Nephron progenitor cell (in vitro differentiated cells): ENCODE results near the gene GTF3C4.
A peak's percentile ranks its signal among the peaks of the same experiment; 100 is the strongest.

Source experiments
- DNase-seq: peaks from one replicate; pipeline ENCODE4 v3.0.0; 2021
- H3K27ac Mint-ChIP-seq: 2 replicates; pipeline ENCODE4 v1.8.0; 2021; ENCODE audit warnings: mild to moderate bottlenecking, moderate library complexity, mixed read lengths
- H3K27me3 Mint-ChIP-seq: 2 replicates; pipeline ENCODE4 v1.8.0; 2021; ENCODE audit warnings: mild to moderate bottlenecking, low read depth, mixed read lengths; ENCODE audit not compliant: poor library complexity
- H3K36me3 Mint-ChIP-seq: 2 replicates; pipeline ENCODE4 v1.8.0; 2021; ENCODE audit warnings: low read depth, mixed read lengths
- H3K4me1 Mint-ChIP-seq: 2 replicates; pipeline ENCODE4 v1.8.0; 2021; ENCODE audit warnings: mixed read lengths
- H3K4me3 Mint-ChIP-seq: 2 replicates; pipeline ENCODE4 v1.8.0; 2021; ENCODE audit warnings: mild to moderate bottlenecking, moderate library complexity, mixed read lengths
- H3K9me3 Mint-ChIP-seq: 2 replicates; pipeline ENCODE4 v1.8.0; 2021; ENCODE audit warnings: mild to moderate bottlenecking, moderate library complexity, mixed read lengths
- CTCF ChIP-seq: fragments of 200-600 bp; sonication (generic); IDR thresholded peaks from 2 replicates; pipeline ENCODE4 v1.5.0; 2021; ENCODE audit warnings: antibody characterized with exemption

Gene GTF3C4

GRCh38 chr9:132673355-132673754, 3.1 kb downstream of the GTF3C4 start:
- H3K4me1 Mint-ChIP-seq, result peaks cover 29% of the 10 kb centered on the region
- H3K27me3 Mint-ChIP-seq, result no peaks in the 10 kb centered on the region
- H3K4me3 Mint-ChIP-seq, result peak overlapping the region; percentile 35
- peaks cover 13% of the 10 kb centered on the region for H3K9me3 Mint-ChIP-seq
- H3K27ac Mint-ChIP-seq, result no peak overlapping the region
- DNase-seq, result no peak
- no peak for TF ChIP-seq CTCF
- peaks cover 61% of the 10 kb centered on the region for H3K36me3 Mint-ChIP-seq

- Mint-ChIP-seq H3K27ac (no peak overlapping the region), H3K36me3 (peaks cover 71% of the 10 kb centered on the region), H3K4me3 (no peak overlapping the region), H3K4me1 (peaks cover 24% of the 10 kb centered on the region), H3K27me3 (no peaks in the 10 kb centered on the region), H3K9me3 (peaks cover 13% of the 10 kb centered on the region)
- no peak for TF ChIP-seq CTCF
- DNase-seq, result no peak
Observed at GRCh38 chr9:132674485-132674884, 4.2 kb downstream of the GTF3C4 start.

GRCh38 chr9:132677976-132678375, 7.7 kb downstream of the GTF3C4 start:
- no peak for TF ChIP-seq CTCF
- Mint-ChIP-seq H3K36me3 (peaks cover 89% of the 10 kb centered on the region), H3K4me1 (peaks cover 6% of the 10 kb centered on the region), H3K27me3 (no peaks in the 10 kb centered on the region), H3K9me3 (peaks cover 5% of the 10 kb centered on the region), H3K27ac (no peak overlapping the region), H3K4me3 (no peak overlapping the region)
- DNase-seq, result no peak

GRCh38 chr9:132679946-132680625, 9.8 kb downstream of the GTF3C4 start:
- Mint-ChIP-seq H3K36me3 (peaks cover 84% of the 10 kb centered on the region), H3K4me3 (no peak overlapping the region), H3K27me3 (no peaks in the 10 kb centered on the region), H3K4me1 (no peaks in the 10 kb centered on the region), H3K27ac (no peak overlapping the region), H3K9me3 (no peaks in the 10 kb centered on the region)
- no peak for DNase-seq
- no peak for TF ChIP-seq CTCF

- Mint-ChIP-seq H3K4me1 (no peaks in the 10 kb centered on the region), H3K27me3 (no peaks in the 10 kb centered on the region), H3K27ac (no peak overlapping the region), H3K9me3 (no peaks in the 10 kb centered on the region), H3K4me3 (no peak overlapping the region), H3K36me3 (peaks cover 86% of the 10 kb centered on the region)
- DNase-seq, result no peak
- TF ChIP-seq CTCF, result no peak
Observed at GRCh38 chr9:132681561-132681960, 11.3 kb downstream of the GTF3C4 start.

- no peak for DNase-seq
- TF ChIP-seq CTCF, result no peak
- no peak overlapping the region for H3K27ac Mint-ChIP-seq
- peaks cover 86% of the 10 kb centered on the region for H3K36me3 Mint-ChIP-seq
- no peaks in the 10 kb centered on the region for H3K9me3 Mint-ChIP-seq
- H3K4me1 Mint-ChIP-seq, result no peaks in the 10 kb centered on the region
- no peak overlapping the region for H3K4me3 Mint-ChIP-seq
- no peaks in the 10 kb centered on the region for H3K27me3 Mint-ChIP-seq
Observed at GRCh38 chr9:132683873-132684272, 13.6 kb downstream of the GTF3C4 start.
